GM19372 (cell line): ENCODE data around the gene C1orf21.

Experiments
- ATAC-seq: cut with Tn5 transposase; IDR thresholded peaks from one replicate; pipeline ENCODE4 v1.9.1; 2021; ENCODE audit warnings: mild to moderate bottlenecking, low read depth, moderate library complexity; ENCODE audit not compliant: unreplicated experiment

Gene C1orf21

DNA sequence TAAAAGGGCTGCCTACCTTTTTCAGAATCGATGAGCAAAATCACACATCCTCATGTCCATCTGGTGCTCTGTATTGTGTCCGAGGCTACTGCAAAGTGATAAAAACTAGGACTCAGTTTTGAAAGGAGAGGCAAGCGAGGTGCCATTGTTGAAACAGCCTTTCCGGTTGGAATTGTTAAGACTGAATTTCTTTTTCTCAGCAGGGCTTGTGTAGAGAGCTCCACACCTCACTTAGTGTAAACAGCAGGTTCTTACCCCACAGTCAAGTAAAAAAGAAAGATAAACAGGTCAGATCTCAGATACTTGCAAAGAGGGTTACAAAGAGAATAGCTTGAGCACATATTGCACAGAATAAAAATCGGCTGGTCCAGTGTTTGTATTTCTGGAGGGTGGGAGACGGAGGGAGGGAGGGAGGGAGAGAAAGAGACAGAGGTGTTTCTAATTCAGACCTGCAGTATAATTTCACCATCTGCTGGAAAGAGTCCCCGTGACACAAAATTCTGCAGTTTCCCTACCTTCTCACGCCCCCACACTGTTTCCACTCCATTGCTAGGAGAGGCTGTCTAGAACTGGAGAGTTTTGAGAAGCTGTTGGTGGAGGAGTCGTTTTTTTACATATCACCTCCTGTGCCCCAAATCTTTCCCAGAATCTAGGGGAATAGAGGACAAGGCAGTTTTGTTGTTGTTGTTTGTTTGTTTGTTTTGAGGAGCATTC, 285.3 kb downstream of the C1orf21 start:
- ATAC-seq: no peak

DNA sequence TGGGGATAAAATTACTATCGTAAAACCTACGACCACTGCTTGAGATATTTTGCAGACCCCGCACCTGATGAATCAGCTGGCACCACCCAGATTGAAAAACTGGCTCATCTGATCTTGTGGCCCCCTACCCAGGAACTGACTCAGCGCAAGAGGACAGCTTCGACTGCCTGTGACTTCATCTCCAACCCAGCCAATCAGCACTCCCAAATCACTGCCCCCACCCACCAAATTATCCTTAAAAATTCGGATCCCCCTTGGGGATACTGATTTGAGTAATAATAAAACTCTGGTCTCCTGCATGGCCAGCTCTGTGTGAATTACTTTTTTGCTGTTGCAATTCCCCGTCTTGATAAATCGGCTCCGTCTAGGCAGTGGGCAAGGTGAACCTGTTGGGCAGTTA, 286.5 kb downstream of the C1orf21 start:
- ATAC-seq: no peak

GRCh38 chr1:184677344-184677743, 290.5 kb downstream of the C1orf21 start:
- ATAC-seq: no peak
